OCI-LY1 (cell line): ENCODE measurements around the gene SFTA2.

Experiments
- H2AFZ ChIP-seq: fragments of 200-600 bp; sonication (generic), shearing (Covaris generic); 2 replicates; pipeline ENCODE4 v1.6.0; 2014; ENCODE audit warnings: antibody characterized with exemption, mild to moderate bottlenecking, low read length
- H3F3A ChIP-seq: fragments of 200-600 bp; sonication (generic), shearing (Covaris generic); 2 replicates; pipeline ENCODE4 v1.6.0; 2014; ENCODE audit warnings: mild to moderate bottlenecking, antibody characterized with exemption, low read length, moderate library complexity; ENCODE audit not compliant: insufficient read depth
- H3K27ac ChIP-seq: fragments of 200-600 bp; sonication (generic); 2 replicates; pipeline ENCODE4 v1.5.1; 2014; ENCODE audit warnings: low read length, mixed run types, mild to moderate bottlenecking, low read depth; ENCODE audit not compliant: poor library complexity, severe bottlenecking
- H3K27me3 ChIP-seq: fragments of 200-600 bp; sonication (generic); 2 replicates; pipeline ENCODE4 v1.6.0; 2014; ENCODE audit warnings: antibody characterized with exemption, mild to moderate bottlenecking, low read length, moderate library complexity; ENCODE audit not compliant: insufficient read depth
- H3K36me3 ChIP-seq: fragments of 200-600 bp; sonication (generic); 2 replicates; pipeline ENCODE4 v1.6.1; 2014; ENCODE audit warnings: mild to moderate bottlenecking, antibody characterized with exemption, low read length, moderate library complexity, mixed read lengths; ENCODE audit not compliant: insufficient read depth
- H3K4me1 ChIP-seq: fragments of 200-600 bp; sonication (generic); 2 replicates; pipeline ENCODE4 v1.5.1; 2014; ENCODE audit warnings: mild to moderate bottlenecking, low read length, moderate library complexity; ENCODE audit not compliant: insufficient read depth, severe bottlenecking
- H3K4me2 ChIP-seq: fragments of 200-600 bp; sonication (generic), shearing (Covaris generic); 2 replicates; pipeline ENCODE4 v1.6.1; 2014; ENCODE audit warnings: low read length
- H3K4me3 ChIP-seq: fragments of 200-600 bp; sonication (generic); 2 replicates; pipeline ENCODE4 v1.5.1; 2014; ENCODE audit warnings: low read length, low read depth, mild to moderate bottlenecking, mixed read lengths; ENCODE audit not compliant: poor library complexity, severe bottlenecking
- H3K79me2 ChIP-seq: fragments of 200-600 bp; shearing (Covaris generic); 2 replicates; pipeline ENCODE4 v1.6.1; 2016; ENCODE audit warnings: mixed run types, low read length, mixed read lengths; ENCODE audit not compliant: insufficient read depth
- H3K9ac ChIP-seq: fragments of 200-600 bp; sonication (generic), shearing (Covaris generic); 2 replicates; pipeline ENCODE4 v1.6.1; 2014; ENCODE audit warnings: mild to moderate bottlenecking, low read length, mixed read lengths
- H3K9me2 ChIP-seq: fragments of 200-600 bp; sonication (generic), shearing (Covaris generic); 2 replicates; pipeline ENCODE4 v1.6.1; 2014; ENCODE audit warnings: low read depth, mild to moderate bottlenecking, low read length, mixed read lengths
- H3K9me3 ChIP-seq: fragments of 200-600 bp; shearing (Covaris generic); 2 replicates; pipeline ENCODE4 v1.6.1; 2014; ENCODE audit warnings: low read length, mixed read lengths
- H4K20me1 ChIP-seq: fragments of 200-600 bp; sonication (generic), shearing (Covaris generic); 2 replicates; pipeline ENCODE4 v1.6.0; 2016; ENCODE audit warnings: mild to moderate bottlenecking, low read length; ENCODE audit not compliant: insufficient read depth
- CTCF ChIP-seq: fragments of 200-600 bp; sonication (generic), shearing (Covaris generic); IDR thresholded peaks from 2 replicates; pipeline ENCODE4 v1.5.1; 2017; ENCODE audit warnings: mild to moderate bottlenecking, antibody characterized with exemption, low read length, moderate library complexity, mixed read lengths
- EZH2 ChIP-seq: fragments of 200-600 bp; sonication (generic), shearing (Covaris generic); IDR thresholded peaks from 2 replicates; pipeline ENCODE4 v1.8.0; 2017; ENCODE audit warnings: borderline replicate concordance, mixed run types, mild to moderate bottlenecking, antibody characterized with exemption, low read length, moderate library complexity, mixed read lengths

Gene SFTA2

GRCh38 chr6:30966154-30966553, 34.2 kb upstream of the SFTA2 start:
- H3K9me3 ChIP-seq, result no peaks in the 10 kb centered on the region
- H3K4me2 ChIP-seq, result no peak overlapping the region
- H3K9me2 ChIP-seq, result no peaks in the 10 kb centered on the region
- H3K27me3 ChIP-seq, result no peaks in the 10 kb centered on the region; the same call in 1 of the 2 replicates
- H3K27ac ChIP-seq, result no peak overlapping the region
- TF ChIP-seq EZH2, result no peak
- TF ChIP-seq CTCF, result no peak
- no peaks in the 10 kb centered on the region for H3K4me1 ChIP-seq
- no peak overlapping the region for H2AFZ ChIP-seq
- no peaks in the 10 kb centered on the region for H3K79me2 ChIP-seq
- no peak overlapping the region for H3K9ac ChIP-seq
- H4K20me1 ChIP-seq, result no peaks in the 10 kb centered on the region
- H3K36me3 ChIP-seq, result no peaks in the 10 kb centered on the region
- H3F3A ChIP-seq, result no peaks in the 10 kb centered on the region
- no peak overlapping the region for H3K4me3 ChIP-seq

GRCh38 chr6:30965140-30965601, 33.2 kb upstream of the SFTA2 start:
- Histone ChIP-seq H3K9ac (no peak overlapping the region), H3K9me2 (no peaks in the 10 kb centered on the region), H3K79me2 (no peaks in the 10 kb centered on the region), H3F3A (no peaks in the 10 kb centered on the region), H3K4me3 (no peak overlapping the region), H3K27ac (no peak overlapping the region), H4K20me1 (no peaks in the 10 kb centered on the region), H3K9me3 (no peaks in the 10 kb centered on the region), H3K4me2 (no peak overlapping the region), H3K36me3 (no peaks in the 10 kb centered on the region), H2AFZ (no peak overlapping the region), H3K4me1 (no peaks in the 10 kb centered on the region), H3K27me3 (no peaks in the 10 kb centered on the region; the same call in 1 of the 2 replicates)
- TF ChIP-seq CTCF, result no peak
- TF ChIP-seq EZH2, result no peak

GRCh38 chr6:30964075-30964474, 32.1 kb upstream of the SFTA2 start:
- Histone ChIP-seq H3K36me3 (no peaks in the 10 kb centered on the region), H3K4me2 (no peak overlapping the region), H2AFZ (no peak overlapping the region), H3K27ac (no peak overlapping the region), H3K9me2 (no peaks in the 10 kb centered on the region), H3K9me3 (no peaks in the 10 kb centered on the region), H3K4me3 (no peak overlapping the region), H3K9ac (no peak overlapping the region), H3K79me2 (no peaks in the 10 kb centered on the region), H3K27me3 (no peaks in the 10 kb centered on the region; the same call in 1 of the 2 replicates), H3F3A (no peaks in the 10 kb centered on the region), H4K20me1 (no peaks in the 10 kb centered on the region), H3K4me1 (no peaks in the 10 kb centered on the region)
- TF ChIP-seq CTCF, result no peak
- TF ChIP-seq EZH2, result no peak
